Mesodermal cell (in vitro differentiated cells): ENCODE data around the gene CORO2B.

Experiments
- H3K27ac ChIP-seq: 2 replicates; pipeline ENCODE4 v1.7.0; 2013; ENCODE audit warnings: mild to moderate bottlenecking, low read depth, low read length, moderate library complexity; ENCODE audit not compliant: severe bottlenecking
- H3K36me3 ChIP-seq: 2 replicates; pipeline ENCODE4 v1.7.1; 2013; ENCODE audit warnings: mild to moderate bottlenecking, low read length, moderate library complexity; ENCODE audit not compliant: control insufficient read depth, insufficient read depth
- H3K4me1 ChIP-seq: one replicate; pipeline ENCODE4 v1.7.1; 2013; ENCODE audit warnings: mild to moderate bottlenecking, low read length; ENCODE audit not compliant: insufficient read depth, control insufficient read depth, poor library complexity, severe bottlenecking
- H3K4me3 ChIP-seq: 2 replicates; pipeline ENCODE4 v1.7.0; 2013; ENCODE audit warnings: low read length, control low read depth, mild to moderate bottlenecking; ENCODE audit not compliant: insufficient read depth, poor library complexity, severe bottlenecking; ENCODE audit errors: extremely low read depth
- H3K9me3 ChIP-seq: 2 replicates; pipeline ENCODE4 v1.7.1; 2013; ENCODE audit warnings: mild to moderate bottlenecking, low read length, moderate library complexity; ENCODE audit not compliant: control insufficient read depth
- WGBS, 2 experiments: methylation state at CpG; one replicate each; pipeline ENCODE4 v1.1.5; 2013; ENCODE audit warnings: missing lambda C conversion rate in 2 of 2; ENCODE audit not compliant: insufficient coverage in 2 of 2; 5-methylcytosine and 5-hydroxymethylcytosine counted together

CORO2B gene

GRCh38 chr15:68691705-68692104 lies 112.9 kb downstream of the CORO2B start:
- peaks cover 25% of the 10 kb centered on the region for H3K4me1 ChIP-seq
- H3K9me3 ChIP-seq: no peaks in the 10 kb centered on the region
- no peak overlapping the region for H3K27ac ChIP-seq
- no peaks in the 10 kb centered on the region for H3K36me3 ChIP-seq
- no peak overlapping the region for H3K4me3 ChIP-seq
- 75 to 76% methylated on average over 5 of the region's 6 CpGs for WGBS, 2 experiments

DNA sequence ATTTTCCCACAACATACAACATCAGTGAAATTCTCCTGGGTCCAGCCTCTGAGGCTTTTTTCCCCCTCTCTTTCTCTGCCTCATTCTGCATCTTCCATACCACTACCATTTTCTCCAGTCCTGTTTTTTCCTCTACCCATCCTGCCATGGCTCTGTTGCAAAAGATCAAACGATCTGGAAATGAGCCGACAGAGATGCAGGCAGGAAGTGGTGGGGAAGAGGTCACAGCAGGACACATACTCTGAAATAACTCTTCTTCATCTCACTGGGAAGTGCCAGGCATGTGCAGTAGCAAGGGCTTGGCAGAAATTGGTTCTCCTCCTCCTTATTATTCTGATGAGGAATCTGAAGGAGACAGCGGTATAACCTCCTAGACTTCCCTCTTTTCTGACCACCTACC lies 114.3 kb downstream of the CORO2B start:
- Histone ChIP-seq H3K27ac (no peak overlapping the region), H3K9me3 (no peaks in the 10 kb centered on the region), H3K4me1 (peaks cover 25% of the 10 kb centered on the region), H3K36me3 (no peaks in the 10 kb centered on the region), H3K4me3 (no peak overlapping the region)
- WGBS, 2 experiments: 13 to 50% methylated on average over 1 of the region's 3 CpGs

- Histone ChIP-seq H3K36me3 (no peaks in the 10 kb centered on the region), H3K4me3 (no peak overlapping the region), H3K27ac (no peak overlapping the region), H3K9me3 (no peaks in the 10 kb centered on the region), H3K4me1 (peaks cover 28% of the 10 kb centered on the region)
- WGBS, 2 experiments: 86 to 100% methylated on average over 1 to 2 of the region's 4 CpGs
Observed at GRCh38 chr15:68694111-68694510, 115.3 kb downstream of the CORO2B start.

DNA sequence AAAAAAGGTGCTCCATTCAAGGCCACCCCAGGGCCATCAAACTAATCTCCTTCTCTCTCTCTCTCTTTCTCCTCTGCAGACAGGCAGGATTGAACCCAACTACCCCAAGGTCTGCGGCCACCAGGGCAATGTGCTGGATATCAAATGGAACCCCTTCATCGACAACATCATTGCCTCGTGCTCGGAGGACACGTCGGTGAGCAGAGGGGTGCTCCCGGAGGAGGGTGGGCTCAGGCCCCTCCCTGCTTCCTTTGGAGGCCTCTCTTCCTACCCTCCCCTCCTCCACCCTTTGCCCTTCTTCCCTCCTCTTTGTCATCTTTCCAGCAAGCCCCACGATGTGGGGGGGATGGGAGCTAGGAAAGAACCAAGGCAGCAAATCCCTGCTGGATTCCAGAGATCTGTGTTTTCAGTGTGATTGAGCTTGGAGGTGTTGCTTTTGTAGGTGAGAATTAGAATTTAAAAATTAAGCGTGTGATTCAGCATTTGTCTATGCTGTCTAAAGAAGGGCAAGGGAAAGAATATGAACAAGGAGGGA lies 116.3 kb downstream of the CORO2B start:
- Histone ChIP-seq H3K27ac (no peak overlapping the region), H3K36me3 (no peaks in the 10 kb centered on the region), H3K4me1 (peaks cover 38% of the 10 kb centered on the region), H3K9me3 (no peaks in the 10 kb centered on the region), H3K4me3 (no peak overlapping the region)
- 77 to 78% methylated on average over 6 to 7 of the region's 9 CpGs for WGBS, 2 experiments

DNA sequence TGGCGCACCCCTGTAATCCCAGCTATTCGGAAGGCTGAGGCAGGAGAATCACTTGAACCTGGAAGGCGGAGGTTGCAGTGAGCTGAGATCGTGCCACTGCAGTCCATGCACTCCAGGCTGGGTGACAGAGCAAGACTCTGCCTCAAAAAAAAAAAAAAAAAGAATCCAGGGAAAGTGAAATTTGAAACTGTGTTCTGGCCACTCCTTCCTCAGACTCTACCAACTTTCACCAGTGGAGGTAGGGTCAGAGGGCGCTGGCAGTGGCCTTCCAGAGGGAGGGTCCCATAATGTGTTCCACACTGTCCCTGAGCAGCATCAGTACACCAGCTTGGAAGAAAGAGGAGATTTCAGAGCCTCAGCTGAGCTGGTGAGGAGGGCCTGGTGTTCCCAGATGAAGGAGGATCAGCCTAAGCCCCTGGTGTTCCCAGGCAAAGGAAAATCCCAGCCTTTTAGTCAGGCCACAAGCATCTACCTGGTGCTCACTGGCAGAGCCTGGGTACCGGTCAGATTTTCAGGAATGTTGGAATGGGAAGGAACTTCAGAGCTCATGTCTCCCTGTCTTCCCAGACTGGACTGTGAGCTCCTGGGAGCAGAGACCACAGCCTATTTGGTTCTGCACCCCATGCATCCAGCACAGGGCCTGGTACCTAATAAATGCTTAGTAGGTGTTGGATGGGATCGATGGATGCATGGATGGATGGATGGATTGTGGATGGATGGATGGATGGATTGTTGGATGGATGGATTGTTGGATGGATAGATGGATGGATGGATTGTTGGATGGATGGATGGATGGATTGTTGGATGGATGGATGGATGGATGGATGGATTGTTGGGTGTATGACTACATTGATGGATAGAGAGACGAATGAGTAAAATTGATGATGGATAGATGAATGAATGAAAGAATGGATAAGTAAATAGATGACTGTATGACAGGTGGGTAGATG lies 117.9 kb downstream of the CORO2B start:
- H3K36me3 ChIP-seq: no peaks in the 10 kb centered on the region
- no peak overlapping the region for H3K27ac ChIP-seq
- H3K9me3 ChIP-seq: no peaks in the 10 kb centered on the region
- no peak overlapping the region for H3K4me3 ChIP-seq
- peaks cover 45% of the 10 kb centered on the region for H3K4me1 ChIP-seq
- 92 to 93% methylated on average over 7 of the region's 8 CpGs for WGBS, 2 experiments

DNA sequence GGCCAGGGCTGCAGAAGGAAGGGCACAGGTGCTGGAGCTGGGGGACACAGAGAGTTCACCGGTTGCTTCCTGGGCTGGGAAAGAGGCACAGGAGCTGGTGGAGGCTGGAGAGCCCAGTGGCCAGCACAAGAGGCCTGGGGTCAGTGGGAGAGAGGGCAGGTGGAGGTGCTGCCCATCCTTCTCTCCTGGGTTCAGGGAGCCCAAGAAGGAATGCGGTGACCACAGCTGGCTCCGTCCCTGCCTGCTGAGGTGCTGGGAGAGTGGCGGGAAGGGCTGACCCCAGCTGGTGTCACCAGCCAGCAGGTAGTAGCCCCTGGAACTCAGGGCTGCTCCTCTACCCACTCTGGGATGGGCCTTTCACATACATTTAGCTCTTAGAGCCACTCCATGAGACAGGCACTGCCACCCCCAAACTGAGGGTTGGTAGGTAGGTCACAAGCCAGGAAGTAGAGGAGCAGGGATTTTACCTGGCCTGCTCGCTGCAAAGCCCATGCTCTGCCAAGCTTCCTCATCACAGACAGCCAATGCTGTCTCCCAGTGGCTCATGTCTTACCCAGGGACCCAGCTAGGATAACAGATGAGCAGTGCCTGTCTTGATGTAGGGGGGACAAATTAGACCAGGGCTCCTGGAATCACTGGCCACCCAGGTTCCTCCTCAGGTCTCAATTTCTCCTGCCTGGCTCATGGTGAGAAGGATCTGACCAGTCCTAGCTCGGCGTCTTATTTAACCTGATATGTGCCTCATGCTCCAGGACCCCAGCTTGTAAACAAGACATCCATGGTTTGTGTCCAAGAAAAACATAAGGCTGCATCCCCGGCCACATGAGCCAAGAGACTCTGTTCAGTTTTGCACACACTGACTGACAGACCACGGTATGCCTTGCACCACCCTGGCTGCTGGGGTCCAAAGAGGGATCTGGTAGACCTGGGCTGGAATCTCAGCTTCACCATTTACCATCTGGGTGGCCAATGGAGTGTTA lies 119.2 kb downstream of the CORO2B start:
- no peak overlapping the region for H3K27ac ChIP-seq
- H3K4me3 ChIP-seq: no peak overlapping the region
- 93 to 96% methylated on average over 7 to 8 of the region's 9 CpGs for WGBS, 2 experiments
- peaks cover 42% of the 10 kb centered on the region for H3K4me1 ChIP-seq
- H3K36me3 ChIP-seq: no peaks in the 10 kb centered on the region
- no peaks in the 10 kb centered on the region for H3K9me3 ChIP-seq

GRCh38 chr15:68698708-68699107 lies 119.9 kb downstream of the CORO2B start:
- no peaks in the 10 kb centered on the region for H3K36me3 ChIP-seq
- peaks cover 36% of the 10 kb centered on the region for H3K4me1 ChIP-seq
- no peak overlapping the region for H3K27ac ChIP-seq
- no peaks in the 10 kb centered on the region for H3K9me3 ChIP-seq
- no peak overlapping the region for H3K4me3 ChIP-seq
- 93 to 96% methylated on average over 3 of the region's 5 CpGs for WGBS, 2 experiments

- no peaks in the 10 kb centered on the region for H3K36me3 ChIP-seq
- no peak overlapping the region for H3K4me3 ChIP-seq
- WGBS, 2 experiments: 83% methylated on average over 11 to 12 of the region's 12 CpGs
- H3K4me1 ChIP-seq: peaks cover 35% of the 10 kb centered on the region
- H3K27ac ChIP-seq: peak overlapping the region; percentile 83
- no peaks in the 10 kb centered on the region for H3K9me3 ChIP-seq
Observed at GRCh38 chr15:68699124-68699880, 120.5 kb downstream of the CORO2B start.

- Histone ChIP-seq H3K4me3 (no peak overlapping the region), H3K27ac (peak overlapping the region; percentile 83)
Observed at GRCh38 chr15:68699881-68700454, 121.2 kb downstream of the CORO2B start.

More at GRCh38 chr15:68699881-68700454, 121.2 kb downstream of the CORO2B start:
- H3K9me3 ChIP-seq: no peaks in the 10 kb centered on the region
- peaks cover 32% of the 10 kb centered on the region for H3K4me1 ChIP-seq
- 76 to 79% methylated on average over 8 to 10 of the region's 12 CpGs for WGBS, 2 experiments
- H3K36me3 ChIP-seq: no peaks in the 10 kb centered on the region
